GM19468 (cell line): ENCODE data around the gene THSD4.
"Not testable (repeated sequence)": the region's sequence is repeated elsewhere in the genome, so short reads cannot be mapped to it uniquely, and the experiment has no call there.

ENCODE experiments used
- ATAC-seq: cut with Tn5 transposase; IDR thresholded peaks from one replicate; pipeline ENCODE4 v1.9.1; 2021; ENCODE audit warnings: mild to moderate bottlenecking, moderate library complexity, moderate number of reproducible peaks; ENCODE audit not compliant: unreplicated experiment; ENCODE audit errors: extremely low read depth

THSD4 gene

DNA sequence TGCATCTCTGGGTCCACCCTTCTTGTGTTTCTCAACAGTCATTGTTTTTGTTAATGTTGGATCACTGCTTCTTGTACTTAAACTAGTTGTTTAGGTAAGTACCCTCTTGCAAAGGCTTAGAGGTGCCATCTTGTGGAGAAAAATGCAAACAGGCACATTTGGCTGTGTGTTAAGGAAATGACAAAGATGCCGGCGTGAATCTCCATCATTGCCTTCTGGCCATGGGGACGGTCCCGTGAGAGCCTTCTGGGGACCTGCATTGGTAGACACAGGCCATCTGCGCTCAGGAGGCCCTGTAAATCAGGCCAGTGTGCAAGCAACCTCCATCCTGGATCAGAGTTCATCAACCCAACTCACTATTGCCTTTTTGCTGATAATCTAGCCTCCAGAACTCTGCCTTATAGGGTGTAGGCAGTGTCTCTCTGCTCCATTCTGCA is 536.5 kb downstream of the THSD4 start:
- ATAC-seq: no peak

DNA sequence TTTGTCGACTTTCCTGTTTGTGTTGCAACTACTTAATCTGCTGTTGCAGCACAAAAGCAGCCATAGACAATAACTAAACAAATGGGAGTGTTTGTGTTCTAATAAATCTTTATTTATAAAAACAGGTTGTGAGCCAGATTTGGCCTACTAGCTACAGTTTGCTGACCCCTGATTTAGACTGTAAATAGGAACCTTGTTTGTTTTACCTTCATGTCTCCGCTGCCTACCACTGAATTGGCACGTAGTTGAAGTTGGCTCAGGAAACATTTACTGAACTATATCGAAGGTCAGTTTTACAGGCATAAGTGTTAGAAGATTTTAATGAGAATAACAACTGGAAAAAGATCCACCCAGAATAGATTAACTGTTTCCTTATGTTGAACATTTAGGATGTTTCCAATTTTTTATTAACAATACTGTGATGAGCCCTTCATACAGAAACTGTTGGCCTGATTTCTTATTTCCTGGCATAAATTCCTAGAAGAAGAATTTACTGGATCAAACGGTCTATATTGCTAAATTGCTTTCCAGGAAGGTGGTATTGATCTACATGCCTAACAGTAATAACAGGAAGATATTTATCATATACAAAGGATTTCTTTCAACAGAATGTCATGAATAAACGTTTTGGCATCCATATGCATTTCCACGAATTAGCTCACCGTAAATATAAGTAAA is 538.9 kb downstream of the THSD4 start:
- no peak for ATAC-seq

DNA sequence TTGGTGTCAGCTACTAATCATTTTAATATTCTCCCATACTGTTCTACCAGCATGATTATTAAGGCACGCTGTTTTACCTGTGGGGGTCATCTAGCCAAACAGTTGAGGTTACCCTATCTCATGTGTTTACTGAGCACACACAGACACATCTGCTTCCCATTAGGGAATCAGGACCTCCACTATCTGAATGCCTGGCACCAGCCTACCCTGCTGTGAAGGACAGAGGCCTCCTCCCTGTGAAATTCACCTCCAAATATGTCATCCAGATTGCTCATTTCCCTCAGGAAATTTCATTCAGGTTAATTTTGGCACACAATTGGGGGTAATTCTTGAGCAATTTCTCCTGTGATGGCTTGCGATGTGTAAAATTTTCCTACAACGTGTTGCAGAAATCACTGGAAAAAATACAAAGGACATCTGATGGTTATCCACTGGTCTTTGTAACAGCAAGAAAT is 539.5 kb downstream of the THSD4 start:
- ATAC-seq: no peak

DNA sequence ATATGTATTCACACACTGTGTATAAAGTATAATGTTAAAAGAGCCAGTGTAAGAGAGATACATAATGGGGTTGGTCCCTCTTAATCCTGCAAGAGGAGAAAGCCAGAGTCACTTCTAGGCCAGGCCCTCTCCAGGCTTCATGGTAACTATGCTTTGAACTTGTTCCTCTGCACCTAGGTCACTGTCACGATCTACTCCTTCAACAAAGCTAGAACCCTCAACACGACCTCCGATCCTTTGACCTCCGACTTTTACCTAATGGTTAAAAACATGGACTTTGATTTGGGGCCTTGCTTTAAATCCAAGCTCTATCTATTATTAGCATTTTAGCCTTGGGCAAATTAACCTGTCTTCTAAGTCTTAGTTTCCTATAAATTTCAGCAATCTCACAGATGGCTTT is 541.2 kb downstream of the THSD4 start:
- no peak for ATAC-seq

DNA sequence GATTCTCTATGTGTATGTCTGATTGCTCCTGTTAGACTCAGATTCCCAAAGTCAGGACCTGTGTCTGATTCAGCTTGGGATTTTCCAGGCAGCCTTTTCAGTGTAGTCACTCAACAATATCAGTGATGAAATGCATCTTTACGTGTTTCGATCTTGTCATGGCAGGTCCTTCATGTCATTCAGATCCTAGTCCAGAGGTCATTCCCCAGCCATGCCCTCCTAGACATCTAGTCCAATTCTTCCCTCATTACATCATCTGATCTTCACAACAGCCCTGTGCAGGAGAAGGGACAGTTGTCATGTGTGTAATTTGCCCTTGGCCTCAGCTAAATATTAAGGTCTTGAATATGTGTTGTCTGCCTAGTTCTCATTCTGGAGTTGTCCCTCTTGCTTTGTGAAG is 541.9 kb downstream of the THSD4 start:
- no peak for ATAC-seq

DNA sequence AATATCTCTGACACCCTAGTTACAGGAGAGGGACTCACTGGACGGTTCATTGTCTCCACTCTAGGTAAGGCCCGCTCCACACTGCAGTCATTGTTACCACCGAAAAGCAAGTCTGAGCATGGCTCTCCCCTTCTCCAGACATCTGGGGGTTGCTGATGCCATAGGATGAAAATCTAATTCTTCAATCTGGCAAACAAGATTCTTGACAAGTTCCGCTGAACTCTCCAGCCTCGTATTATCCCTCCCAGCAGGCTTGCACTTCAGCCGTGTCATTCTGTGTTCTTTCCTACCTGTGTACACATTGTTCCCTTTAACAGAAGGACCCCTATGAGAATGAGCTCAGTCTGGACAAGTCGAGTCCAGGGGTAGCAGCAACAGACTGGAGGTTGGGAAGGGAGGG is 542.8 kb downstream of the THSD4 start:
- ATAC-seq: no peak

DNA sequence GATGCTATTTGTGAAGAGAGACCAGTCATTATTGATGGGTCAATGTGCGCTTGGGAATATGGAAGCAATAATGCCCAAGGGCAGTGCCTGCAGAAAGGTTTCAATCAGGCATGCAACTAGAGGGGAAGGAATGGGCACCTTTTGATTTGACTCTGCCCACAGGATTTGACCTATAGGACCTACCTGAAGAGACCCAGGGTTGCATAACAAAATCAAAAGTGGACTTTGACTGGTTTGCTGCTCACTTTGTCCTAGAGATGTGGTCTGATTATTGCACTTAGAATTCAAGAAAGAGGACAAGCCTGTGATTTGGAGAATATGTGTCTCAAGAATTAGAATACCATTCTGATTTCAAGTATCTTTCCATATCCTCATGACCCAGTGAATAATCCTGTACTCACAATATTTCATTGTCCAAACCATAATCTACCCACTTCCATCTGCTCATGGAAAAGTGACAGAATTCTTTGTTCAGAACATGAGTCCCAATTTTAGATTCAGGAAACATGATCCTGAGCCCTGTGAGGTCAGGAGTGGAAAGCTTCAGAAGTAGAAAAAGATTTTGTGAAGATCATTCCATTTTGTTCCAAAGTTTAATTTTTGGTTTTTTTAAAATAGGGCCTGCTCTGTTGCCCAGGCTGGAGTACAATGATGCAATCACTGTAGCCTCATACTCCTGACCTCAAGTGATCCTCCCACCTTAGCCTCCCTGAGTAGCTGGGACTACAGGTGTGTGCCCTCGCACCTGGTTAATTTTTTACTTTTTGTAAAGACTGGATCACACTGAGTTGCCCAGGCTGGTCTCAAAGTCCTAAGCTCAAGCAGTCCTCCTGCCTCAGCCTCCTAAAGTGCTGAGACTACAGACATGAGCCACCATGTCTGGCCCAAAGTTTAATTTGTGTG is 543.8 kb downstream of the THSD4 start:
- ATAC-seq: no peak

DNA sequence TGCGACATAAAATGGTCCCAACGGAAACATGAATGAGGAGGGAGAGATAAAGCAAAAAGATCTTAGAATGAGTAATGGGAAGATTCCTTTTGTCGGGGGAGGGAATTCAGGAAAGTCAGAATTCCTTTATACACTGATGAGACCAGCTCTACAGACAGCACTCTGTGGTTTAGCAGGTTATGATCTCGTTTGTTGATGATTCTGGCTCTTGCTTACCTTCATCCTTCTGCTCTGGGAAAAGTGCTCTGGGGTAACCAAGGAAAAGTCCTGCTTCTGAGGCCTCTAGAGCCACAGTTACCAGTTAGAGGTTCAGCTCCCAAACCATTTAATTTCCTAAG is 544.4 kb downstream of the THSD4 start:
- no peak for ATAC-seq

DNA sequence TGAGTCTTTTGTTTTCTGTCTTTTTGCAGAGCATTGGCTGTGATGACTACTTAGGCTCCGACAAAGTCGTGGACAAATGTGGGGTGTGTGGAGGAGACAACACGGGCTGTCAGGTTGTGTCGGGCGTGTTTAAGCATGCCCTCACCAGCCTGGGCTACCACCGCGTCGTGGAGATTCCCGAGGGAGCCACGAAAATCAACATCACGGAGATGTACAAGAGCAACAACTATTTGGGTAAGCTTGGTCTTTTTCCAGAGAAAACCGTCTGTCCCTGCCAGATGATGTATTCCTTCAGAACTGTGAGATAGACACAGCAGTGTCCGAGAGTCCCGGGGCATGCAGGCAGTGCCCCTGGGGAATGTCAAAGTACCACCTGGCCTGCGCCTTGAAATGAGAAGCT is 545.2 kb downstream of the THSD4 start:
- ATAC-seq: no peak

DNA sequence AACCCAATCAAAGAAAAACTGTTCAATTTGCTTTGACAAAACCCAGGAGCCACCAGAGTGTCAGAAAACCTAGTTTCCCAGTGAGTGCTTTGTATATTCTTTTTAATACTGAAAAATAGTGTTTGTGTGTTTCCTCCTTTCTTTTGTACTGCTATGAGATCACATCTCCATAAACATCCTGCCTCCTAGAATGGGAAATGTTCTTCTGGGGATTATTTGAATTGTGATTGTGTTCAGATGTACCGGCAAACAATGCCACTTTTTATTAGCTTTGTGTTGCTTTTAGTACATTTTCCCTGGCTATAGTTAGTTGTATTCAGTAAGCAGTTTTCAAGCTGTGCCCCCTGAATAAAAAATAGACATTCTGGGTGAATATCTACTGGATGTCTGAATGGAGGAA is 547.0 kb downstream of the THSD4 start:
- no peak for ATAC-seq

DNA sequence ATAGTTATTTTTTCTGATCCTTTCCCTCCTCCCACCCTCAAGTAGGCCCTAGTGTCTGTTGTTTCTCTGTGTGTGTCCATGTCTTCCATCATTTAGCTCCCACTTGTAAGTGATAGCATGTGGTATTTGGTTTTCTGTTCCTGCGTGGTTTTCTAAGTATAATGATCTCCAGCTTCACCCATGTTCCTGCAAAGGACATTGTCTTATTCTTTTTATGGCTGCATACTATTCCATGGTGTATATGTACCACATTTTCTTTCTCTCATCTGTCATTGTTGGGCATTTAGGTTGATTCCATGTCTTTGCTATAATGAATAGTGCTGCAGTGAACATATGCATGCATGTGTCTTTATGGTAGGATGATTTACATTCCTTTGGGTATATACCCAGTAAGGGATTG is 549.4 kb downstream of the THSD4 start:
- ATAC-seq: no peak

DNA sequence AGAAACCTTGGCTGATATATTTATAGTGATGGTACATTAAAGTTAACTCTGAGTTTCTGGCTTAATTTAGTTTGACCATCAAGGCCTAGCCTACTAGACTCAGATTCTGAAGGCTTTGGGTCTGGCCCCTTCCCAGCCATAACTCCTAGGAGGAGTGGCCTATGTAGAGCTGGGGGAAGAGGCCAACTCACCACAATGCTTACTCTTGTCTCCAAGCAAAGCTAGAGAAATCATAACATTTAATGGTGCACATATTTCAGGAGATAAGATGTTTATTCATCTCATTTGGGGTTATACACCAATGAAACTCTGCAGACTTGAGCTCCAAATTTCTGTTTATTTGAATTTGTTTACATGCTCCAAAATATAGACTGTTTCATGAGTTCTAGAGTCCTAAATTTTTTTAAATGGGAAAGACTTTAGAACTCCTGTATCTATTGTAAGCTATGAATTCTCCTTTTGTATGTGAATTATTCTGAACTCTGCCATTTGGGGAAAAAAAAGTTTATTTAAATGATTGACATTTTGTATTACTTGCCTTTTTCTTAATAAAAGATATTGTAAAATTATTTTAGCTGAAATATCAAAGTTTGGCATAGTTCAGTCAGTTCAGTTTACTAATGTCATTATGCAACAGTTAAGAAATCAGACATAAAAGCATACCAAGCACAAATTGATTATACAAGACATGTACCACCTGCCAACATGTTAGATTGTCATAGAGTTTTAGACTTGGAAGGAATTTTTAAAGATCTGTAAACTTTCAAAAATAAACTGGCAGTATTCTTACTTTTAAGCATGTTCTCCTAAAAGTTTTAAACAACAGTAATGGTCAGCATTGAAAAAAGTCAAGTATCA is 551.7 kb downstream of the THSD4 start:
- no peak for ATAC-seq

DNA sequence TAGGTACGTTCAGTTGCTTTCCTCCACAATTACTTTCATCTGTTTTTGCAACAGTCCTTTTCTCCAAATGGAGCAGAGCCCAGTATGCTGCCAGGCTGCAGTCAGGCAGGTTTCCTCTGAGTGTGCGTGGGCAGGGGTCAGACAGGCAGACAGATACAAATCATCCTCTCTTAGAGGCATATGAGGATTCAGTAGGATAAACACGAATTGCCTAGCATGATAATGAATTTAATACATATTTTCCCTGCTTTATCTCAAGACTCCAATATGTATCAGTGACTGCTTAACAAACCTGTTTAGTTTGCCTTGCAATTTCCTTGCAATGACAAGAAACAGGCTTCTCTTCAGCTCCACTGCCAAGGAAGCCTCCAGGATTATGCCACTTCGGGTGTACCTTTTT is 554.4 kb downstream of the THSD4 start:
- ATAC-seq: no peak

DNA sequence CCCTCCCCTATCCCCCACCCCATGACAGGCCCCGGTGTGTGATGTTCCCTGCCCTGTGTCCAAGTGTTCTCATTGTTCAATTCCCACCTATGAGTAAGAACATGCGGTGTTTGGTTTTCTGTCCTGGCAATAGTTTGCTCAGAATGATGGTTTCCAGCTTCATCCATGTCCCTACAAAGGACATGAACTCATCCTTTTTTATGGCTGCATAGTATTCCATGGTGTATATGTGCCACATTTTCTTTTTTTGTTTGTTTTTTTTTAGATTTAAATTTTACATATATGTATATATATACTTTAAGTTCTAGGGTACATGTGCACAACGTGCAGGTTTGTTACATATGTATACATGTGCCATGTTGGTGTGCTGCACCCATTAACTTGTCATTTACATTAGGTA is 555.0 kb downstream of the THSD4 start:
- ATAC-seq: not testable (repeated sequence)

DNA sequence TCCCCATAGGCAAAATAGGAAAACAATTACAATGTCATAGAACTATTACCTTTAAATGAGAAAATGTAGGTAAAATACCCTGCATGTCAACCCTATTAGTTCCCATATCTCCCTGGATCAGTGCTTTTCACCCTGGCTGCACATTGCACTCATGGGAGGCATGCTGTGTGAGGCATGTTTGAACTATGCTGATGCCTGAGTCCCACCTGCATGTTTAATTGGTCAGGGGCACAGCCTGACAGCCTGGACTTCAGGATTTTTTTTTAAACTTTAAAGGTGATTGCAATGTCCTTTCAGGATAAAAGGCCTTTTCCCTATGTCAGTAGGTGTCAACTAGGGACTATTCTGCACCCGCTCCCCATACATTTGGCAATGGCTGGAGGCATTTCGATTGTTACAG is 559.1 kb downstream of the THSD4 start:
- no peak for ATAC-seq

DNA sequence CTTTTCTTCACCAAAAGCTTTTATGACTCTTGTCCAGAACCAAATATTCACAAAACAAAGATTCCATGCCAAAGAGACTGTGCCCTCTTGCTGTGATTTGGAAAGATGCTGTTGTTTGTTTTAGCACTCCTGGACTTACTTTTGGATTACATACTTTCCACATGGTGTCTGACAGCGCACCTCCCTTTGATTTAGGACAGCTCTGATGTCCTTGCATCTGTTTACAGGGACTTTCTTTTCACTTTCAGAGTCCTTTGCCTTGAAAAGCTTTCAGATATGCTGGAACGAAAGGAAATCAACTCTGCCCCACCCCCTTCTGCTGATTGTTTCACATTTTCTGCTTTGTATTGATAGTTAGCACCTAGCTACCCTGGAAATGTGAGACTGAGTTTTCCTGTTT is 562.1 kb downstream of the THSD4 start:
- ATAC-seq: no peak

DNA sequence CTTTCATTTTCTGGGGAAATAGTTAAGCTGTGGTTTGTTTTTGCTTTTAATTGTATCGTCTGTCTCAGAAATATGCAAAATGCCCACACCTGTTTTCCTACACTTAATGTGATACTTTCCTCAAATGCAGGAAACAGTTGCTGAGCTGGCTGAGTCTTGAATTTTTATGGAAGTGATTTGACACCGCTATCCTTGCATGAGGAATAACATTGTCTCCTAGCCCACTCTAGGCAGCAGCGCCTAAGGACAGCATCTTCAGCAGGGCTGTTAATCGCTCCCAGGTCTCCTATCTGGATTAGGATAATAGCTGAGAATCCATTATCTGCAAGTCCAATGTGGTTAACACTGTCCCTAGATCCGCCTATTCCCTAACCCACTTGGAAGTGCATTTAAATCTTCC is 562.5 kb downstream of the THSD4 start:
- no peak for ATAC-seq

DNA sequence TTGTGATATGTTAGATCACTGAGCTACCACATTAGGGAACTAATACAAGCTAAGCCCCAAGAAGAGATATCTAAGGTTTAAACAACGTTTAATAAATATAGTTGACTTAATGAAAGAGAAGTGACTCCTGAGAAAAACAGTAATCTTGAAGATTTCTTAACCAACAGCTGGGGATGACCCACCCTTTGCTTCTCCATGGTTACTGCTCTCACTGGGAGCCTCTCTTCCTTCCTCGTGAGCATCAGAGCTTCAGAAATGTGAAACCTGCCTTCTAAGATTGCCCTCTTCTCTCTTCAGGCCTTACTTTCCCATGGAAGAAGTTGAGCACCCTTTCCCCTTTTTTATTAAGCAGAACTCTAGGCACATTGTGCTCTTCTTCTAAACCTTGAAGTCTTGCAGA is 562.9 kb downstream of the THSD4 start:
- ATAC-seq: no peak

DNA sequence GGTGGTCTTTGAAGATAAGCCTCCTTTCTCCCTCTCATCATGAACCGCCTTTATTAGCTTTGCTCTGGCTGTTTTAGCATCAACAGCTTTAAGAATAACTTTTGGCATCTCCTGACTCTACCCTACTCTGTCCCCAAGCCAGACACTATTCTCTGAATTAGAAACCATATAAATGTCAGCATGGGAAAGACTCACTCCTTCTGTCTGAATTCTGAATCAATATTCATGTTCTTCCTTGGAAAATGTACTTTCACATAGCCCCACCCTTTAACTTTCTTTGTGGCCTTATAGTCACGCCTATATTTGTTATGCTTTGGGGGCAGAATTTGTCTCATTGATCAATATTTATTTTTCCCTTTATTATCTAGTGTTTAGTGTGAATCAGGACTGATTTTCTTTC is 563.3 kb downstream of the THSD4 start:
- ATAC-seq: no peak

DNA sequence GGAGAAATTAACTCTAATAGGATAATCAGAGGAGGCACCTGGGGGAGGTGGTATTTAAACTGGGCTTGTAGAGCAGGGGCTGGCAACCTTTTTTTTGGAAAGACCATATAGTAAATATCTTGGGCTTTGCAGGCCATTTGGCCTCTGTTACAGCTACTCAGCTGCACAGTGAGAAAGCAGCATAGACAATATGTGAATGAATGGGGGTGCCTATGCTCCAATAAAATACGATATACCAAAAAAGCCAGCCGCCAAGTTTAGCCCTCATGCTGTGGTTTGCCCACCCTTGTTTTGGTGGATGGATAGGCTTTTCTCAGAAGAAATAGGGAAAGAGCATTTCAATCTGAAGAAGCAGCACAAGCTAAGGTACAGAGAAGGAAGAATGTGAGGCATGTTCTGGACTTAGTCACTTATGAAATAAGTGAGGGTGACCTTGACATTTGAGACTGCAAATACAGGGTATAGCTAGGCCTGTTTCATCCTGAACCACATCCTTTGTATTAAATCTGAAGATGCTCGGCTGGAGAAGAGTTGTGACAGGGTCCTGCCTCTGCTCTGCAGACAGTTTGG is 564.0 kb downstream of the THSD4 start:
- no peak for ATAC-seq
